ENCODE measurements around the gene TLR6. TPM values are rescaled to one million over a fixed set of nuclear protein-coding genes. Genes with fewer than 3 reads are reported as not detected.

TLR6 gene
- total and polyA plus RNA-seq, 2 donors (not counting 1 experiment from before 2014, with no cell fraction given) = 10.0 to 60.6 TPM

GRCh38 chr4:38804654-38805295 lies 51.8 kb downstream of the TLR6 start, which contains the start of gene TLR1:
TLR1 (minus strand) TSS chr4:38804791; CDS start chr4:38798831, 5,960 bp downstream.
- H3K4me2 ChIP-seq (replicated peaks; ENCODE audit: low read depth, low read length, poor library complexity, severe bottlenecking) = peak within 1 kb of the TSS; percentile 74
- TF ChIP-seq CTCF (IDR thresholded peaks at IDR 0.05) = peak; percentile 75
- TF ChIP-seq EZH2 (IDR thresholded peaks at IDR 0.05; ENCODE audit: borderline replicate concordance, insufficient read depth, low read depth, low read length, poor library complexity, severe bottlenecking) = no peak
- peaks cover 51% of the 10 kb centered on the region for H3K79me2 ChIP-seq (ENCODE audit: control insufficient read depth, insufficient read depth, low read length)
- H3K4me1 ChIP-seq (ENCODE audit: control insufficient read depth in 2 of 2, insufficient read depth in 2 of 2, low read length in 2 of 2) = peaks cover 32 to 45% of the 10 kb centered on the region in 2 donors
- peaks cover 10 to 34% of the 10 kb centered on the region in 2 experiments for H3K36me3 ChIP-seq (replicated peaks in 1 of 2; ENCODE audit: control extremely low read depth in 1 of 2, control insufficient read depth in 1 of 2, extremely low read depth in 1 of 2, insufficient read depth in 2 of 2, low read length in 1 of 2)
- H3K9me3 Mint-ChIP-seq (ENCODE audit: insufficient read depth) = peaks cover 6% of the 10 kb centered on the region
- peak within 1 kb of the TSS; percentile 25 for H2AFZ ChIP-seq (ENCODE audit: insufficient read depth, low read depth, low read length, poor library complexity, severe bottlenecking)
- H3K9ac ChIP-seq (ENCODE audit: low read length) = peak within 1 kb of the TSS; percentile 83
- H3K4me3 ChIP-seq (ENCODE audit: control extremely low read depth in 1 of 5, extremely low read depth in 1 of 5, insufficient read depth in 1 of 5, low read depth in 2 of 5, low read length in 4 of 5) = peak within 1 kb of the TSS; percentile 57 to 97 (median 70)
- H3K4me1 Mint-ChIP-seq = peaks cover 56% of the 10 kb centered on the region
- H3K27me3 Mint-ChIP-seq = no peaks in the 10 kb centered on the region
- peak; percentile 52 for ATAC-seq (ENCODE audit: low read depth)
- DNase-seq = peak; percentile 85
- no peaks in the 10 kb centered on the region for H3K27me3 ChIP-seq (replicated peaks in 1 of 4; ENCODE audit: control extremely low read depth in 1 of 4, control insufficient read depth in 3 of 4, insufficient read depth in 4 of 4, low read length in 3 of 4)
- no CpG with 5 or more reads among the region's 7 CpGs for WGBS (ENCODE audit: insufficient coverage)
- H4K20me1 ChIP-seq (ENCODE audit: control insufficient read depth, insufficient read depth, low read length, poor library complexity, severe bottlenecking) = no peaks in the 10 kb centered on the region
- H3K4me3 Mint-ChIP-seq = peak within 1 kb of the TSS; percentile 80
- CTCF ChIA-PET = interaction anchor here (0.8 to 7.7 kb wide), 28 partner anchors 8 to 625 kb away, joined by 3 to 180 read pairs (median 5); partner anchors contain the start of genes FAM114A1, RFC1, TLR10 and TLR6
- peak within 1 kb of the TSS; percentile 72 to 97 for H3K27ac ChIP-seq (ENCODE audit: low read length in 2 of 2)
- intact Hi-C loops (cut with micrococcal nuclease) = loop anchor here (1.0 to 10.0 kb wide), 7 partner anchors 12 to 560 kb away; partner anchors contain the start of genes KLF3, RFC1, TLR10 and TLR6
- POLR2A ChIA-PET = interaction anchor here (0.6 to 3.9 kb wide), 12 partner anchors 10 to 126 kb away, joined by 3 to 26 read pairs (median 4); partner anchors contain the start of genes TLR10 and TLR6
- H3K27ac Mint-ChIP-seq = peak within 1 kb of the TSS; percentile 95
- H3K9me3 ChIP-seq (ENCODE audit: control extremely low read depth in 1 of 3, control insufficient read depth in 2 of 3, insufficient read depth in 1 of 3, low read length in 2 of 3) = peaks cover 2 to 33% (median 26%) of the 10 kb centered on the region in 3 donors
